Gastrocnemius medialis (tissue), 4 donors: Measurements from ENCODE around the gene CRABP2.

Source experiments
- POLR2A ChIP-seq, 2 donors: fragments of 450-650 bp; IDR thresholded peaks; one replicate each; pipeline ENCODE4 v1.6.1; 2017; ENCODE audit warnings: antibody characterized with exemption in 2 of 2, mild to moderate bottlenecking in 2 of 2, moderate library complexity in 2 of 2
- TF ChIP-seq, protein P1 (sequence below), 5 experiments: fragments of 450-650 bp in 3 of 5; fragments of 200-600 bp in 2 of 5; sonication (generic) in 2 of 5; IDR thresholded peaks in 4 of 5; conservative IDR thresholded peaks in 1 of 5; 1 replicate in 4 of 5; 2 replicates in 1 of 5; pipeline ENCODE4 v1.5.1; 2016 to 2019; ENCODE audit warnings: antibody characterized with exemption in 5 of 5, mild to moderate bottlenecking in 3 of 5, moderate library complexity in 3 of 5

GRCh38 chr1:156666862-156667609, 38.3 kb downstream of the CRABP2 start:
- TF ChIP-seq, protein P1, sequence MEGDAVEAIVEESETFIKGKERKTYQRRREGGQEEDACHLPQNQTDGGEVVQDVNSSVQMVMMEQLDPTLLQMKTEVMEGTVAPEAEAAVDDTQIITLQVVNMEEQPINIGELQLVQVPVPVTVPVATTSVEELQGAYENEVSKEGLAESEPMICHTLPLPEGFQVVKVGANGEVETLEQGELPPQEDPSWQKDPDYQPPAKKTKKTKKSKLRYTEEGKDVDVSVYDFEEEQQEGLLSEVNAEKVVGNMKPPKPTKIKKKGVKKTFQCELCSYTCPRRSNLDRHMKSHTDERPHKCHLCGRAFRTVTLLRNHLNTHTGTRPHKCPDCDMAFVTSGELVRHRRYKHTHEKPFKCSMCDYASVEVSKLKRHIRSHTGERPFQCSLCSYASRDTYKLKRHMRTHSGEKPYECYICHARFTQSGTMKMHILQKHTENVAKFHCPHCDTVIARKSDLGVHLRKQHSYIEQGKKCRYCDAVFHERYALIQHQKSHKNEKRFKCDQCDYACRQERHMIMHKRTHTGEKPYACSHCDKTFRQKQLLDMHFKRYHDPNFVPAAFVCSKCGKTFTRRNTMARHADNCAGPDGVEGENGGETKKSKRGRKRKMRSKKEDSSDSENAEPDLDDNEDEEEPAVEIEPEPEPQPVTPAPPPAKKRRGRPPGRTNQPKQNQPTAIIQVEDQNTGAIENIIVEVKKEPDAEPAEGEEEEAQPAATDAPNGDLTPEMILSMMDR (IDR thresholded peaks at IDR 0.05 in 4 of 5, conservative IDR thresholded peaks at IDR 0.05 in 1 of 5), result no peak
- TF ChIP-seq POLR2A (IDR thresholded peaks at IDR 0.05), result no peak
